H9 (cell line): ENCODE results near the gene CPXM2. TPM values are rescaled to one million over a fixed set of nuclear protein-coding genes. Genes with fewer than 3 reads are reported as not detected.

ENCODE experiments used
- DNase-seq: peaks from one replicate; pipeline ENCODE4 v3.0.0-alpha.2; 2017
- H2AFZ ChIP-seq: one replicate; pipeline ENCODE4 v1.6.1; 2013; ENCODE audit warnings: mild to moderate bottlenecking, low read length, control low read depth, moderate library complexity
- H2AK5ac ChIP-seq: 2 replicates; pipeline ENCODE4 v1.6.1; 2013; ENCODE audit warnings: low read length, control low read depth, mixed read lengths; ENCODE audit not compliant: insufficient read length
- H2BK120ac ChIP-seq: one replicate; pipeline ENCODE4 v1.6.1; 2013; ENCODE audit warnings: low read depth, mild to moderate bottlenecking, low read length, control low read depth, inconsistent platforms; ENCODE audit not compliant: poor library complexity, severe bottlenecking
- H2BK12ac ChIP-seq: 2 replicates; pipeline ENCODE4 v1.6.1; 2013; ENCODE audit warnings: low read length, control low read depth, mixed read lengths, low read depth; ENCODE audit not compliant: insufficient read length
- H2BK15ac ChIP-seq: 2 replicates; pipeline ENCODE4 v1.6.1; 2013; ENCODE audit warnings: low read depth, low read length, control low read depth
- H2BK20ac ChIP-seq: one replicate; pipeline ENCODE4 v1.6.1; 2013; ENCODE audit warnings: low read depth, mild to moderate bottlenecking, low read length, control low read depth, inconsistent platforms; ENCODE audit not compliant: poor library complexity, severe bottlenecking
- H2BK5ac ChIP-seq: 2 replicates; pipeline ENCODE4 v1.6.1; 2013; ENCODE audit warnings: low read length, control low read depth, mixed read lengths; ENCODE audit not compliant: insufficient read length
- H3K14ac ChIP-seq: 2 replicates; pipeline ENCODE4 v1.6.1; 2013; ENCODE audit warnings: low read length, control low read depth; ENCODE audit not compliant: insufficient read depth
- H3K18ac ChIP-seq: 2 replicates; pipeline ENCODE4 v1.6.1; 2013; ENCODE audit warnings: low read depth, mild to moderate bottlenecking, mixed read lengths, low read length, control low read depth; ENCODE audit not compliant: insufficient read length
- H3K23ac ChIP-seq: 2 replicates; pipeline ENCODE4 v1.6.1; 2013; ENCODE audit warnings: low read length, control low read depth, mixed read lengths, low read depth; ENCODE audit not compliant: insufficient read length
- H3K23me2 ChIP-seq: 2 replicates; pipeline ENCODE4 v1.6.1; 2013; ENCODE audit warnings: low read depth, mild to moderate bottlenecking, mixed read lengths, low read length, control low read depth; ENCODE audit not compliant: insufficient read length, poor library complexity, severe bottlenecking
- H3K27ac ChIP-seq: 2 replicates; pipeline ENCODE4 v1.5.1; 2013; ENCODE audit warnings: low read length, control low read depth, mixed read lengths, low read depth; ENCODE audit not compliant: insufficient read length
- H3K27me3 ChIP-seq: 2 replicates; pipeline ENCODE4 v1.6.1; 2013; ENCODE audit warnings: low read length, control low read depth, inconsistent platforms; ENCODE audit not compliant: insufficient read depth
- H3K4ac ChIP-seq: 2 replicates; pipeline ENCODE4 v1.6.1; 2013; ENCODE audit warnings: low read depth, mild to moderate bottlenecking, control low read depth, inconsistent platforms, low read length, moderate library complexity
- H3K4me1 ChIP-seq: 2 replicates; pipeline ENCODE4 v1.6.1; 2013; ENCODE audit warnings: low read length, control low read depth, inconsistent platforms; ENCODE audit not compliant: insufficient read depth
- H3K4me2 ChIP-seq: 2 replicates; pipeline ENCODE4 v1.6.1; 2013; ENCODE audit warnings: low read length, control low read depth, mixed read lengths; ENCODE audit not compliant: insufficient read length, insufficient read depth
- H3K56ac ChIP-seq: 2 replicates; pipeline ENCODE4 v1.6.1; 2013; ENCODE audit warnings: low read depth, mild to moderate bottlenecking, mixed read lengths, low read length, control low read depth; ENCODE audit not compliant: insufficient read length
- H3K79me1 ChIP-seq: 2 replicates; pipeline ENCODE4 v1.6.1; 2013; ENCODE audit warnings: low read depth, mild to moderate bottlenecking, moderate library complexity, low read length, control low read depth, inconsistent platforms; ENCODE audit not compliant: insufficient read depth, poor library complexity, severe bottlenecking
- H3K79me2 ChIP-seq: 2 replicates; pipeline ENCODE4 v1.6.1; 2013; ENCODE audit warnings: low read length, control low read depth, inconsistent platforms; ENCODE audit not compliant: insufficient read depth
- H3K9ac ChIP-seq: 2 replicates; pipeline ENCODE4 v1.6.1; 2013; ENCODE audit warnings: low read length, control low read depth, mixed read lengths; ENCODE audit not compliant: insufficient read length; ENCODE audit errors: extremely low read depth
- H3K9me3 ChIP-seq: one replicate; pipeline ENCODE4 v1.6.1; 2013; ENCODE audit warnings: low read depth, low read length, inconsistent platforms; ENCODE audit not compliant: control insufficient read depth
- H3T11ph ChIP-seq: one replicate; pipeline ENCODE4 v1.6.1; 2013; ENCODE audit warnings: mild to moderate bottlenecking, low read length, control low read depth, inconsistent platforms
- H4K20me1 ChIP-seq: one replicate; pipeline ENCODE4 v1.6.1; 2013; ENCODE audit not compliant: control insufficient read depth, insufficient read length, insufficient read depth
- H4K5ac ChIP-seq: 2 replicates; pipeline ENCODE4 v1.6.1; 2013; ENCODE audit warnings: low read depth, mild to moderate bottlenecking, mixed read lengths, low read length, control low read depth; ENCODE audit not compliant: insufficient read length
- H4K8ac ChIP-seq: replicated peaks from 2 replicates; pipeline ENCODE4 v1.6.1; 2013; ENCODE audit warnings: low read length, control low read depth, mixed read lengths, low read depth; ENCODE audit not compliant: insufficient read length
- H4K91ac ChIP-seq: 2 replicates; pipeline ENCODE4 v1.6.1; 2013; ENCODE audit warnings: low read depth, mild to moderate bottlenecking, moderate library complexity, mixed read lengths, low read length, control low read depth; ENCODE audit not compliant: insufficient read length
- H3K27ac Mint-ChIP-seq, 3 experiments: 2 replicates in 2 of 3; 3 replicates in 1 of 3; pipeline ENCODE4 v1.8.0; 2020 to 2021; ENCODE audit warnings: mixed read lengths in 3 of 3, mild to moderate bottlenecking in 1 of 3, moderate library complexity in 1 of 3
- H3K27me3 Mint-ChIP-seq: 2 replicates; pipeline ENCODE4 v1.8.0; 2021; ENCODE audit warnings: low read depth, mild to moderate bottlenecking, moderate library complexity, mixed read lengths
- H3K36me3 Mint-ChIP-seq, 3 experiments: 2 replicates in 2 of 3; 3 replicates in 1 of 3; pipeline ENCODE4 v1.8.0; 2020 to 2021; ENCODE audit warnings: low read depth in 3 of 3, mixed read lengths in 3 of 3; ENCODE audit not compliant: insufficient read depth in 1 of 3
- H3K4me1 Mint-ChIP-seq, 2 experiments: 2 replicates each; pipeline ENCODE4 v1.8.0; 2020; ENCODE audit warnings: mixed read lengths in 2 of 2
- H3K4me3 Mint-ChIP-seq, 2 experiments: 2 replicates in 1 of 2; 3 replicates in 1 of 2; pipeline ENCODE4 v1.8.0; 2020 to 2021; ENCODE audit warnings: mild to moderate bottlenecking in 2 of 2, mixed read lengths in 2 of 2, moderate library complexity in 1 of 2
- H3K9me3 Mint-ChIP-seq, 2 experiments: 2 replicates in 1 of 2; 3 replicates in 1 of 2; pipeline ENCODE4 v1.8.0; 2020; ENCODE audit warnings: mild to moderate bottlenecking in 2 of 2, mixed read lengths in 2 of 2, moderate library complexity in 1 of 2
- CTCF ChIP-seq: fragments of 200-600 bp; sonication (generic); conservative IDR thresholded peaks from 3 replicates; pipeline ENCODE4 v1.8.0; 2021; ENCODE audit warnings: antibody characterized with exemption, mild to moderate bottlenecking
- whole genome bisulfite sequencing: extraction: QIAGEN DNeasy Blood & Tissue Kit; methylation state at CpG from one replicate; pipeline ENCODE4 v1.1.7; 2013; ENCODE audit warnings: missing lambda C conversion rate, low lambda C conversion rate, mixed read lengths; ENCODE audit not compliant: insufficient read length; ENCODE audit errors: extremely low coverage; 5-methylcytosine and 5-hydroxymethylcytosine counted together
- total RNA-seq: library from RNA; stranded (reverse); gene quantifications from 2 replicates; pipeline ENCODE4 v1.2.1, GENCODE V29; 2021

CPXM2 gene
- total RNA-seq, 1 experiment from 2014 or later = 1.7 TPM

- Mint-ChIP-seq H3K27ac (no peak overlapping the region), H3K4me1 (peaks cover 3 to 5% of the 10 kb centered on the region in 2 experiments), H3K9me3 (peaks cover 12 to 19% of the 10 kb centered on the region in 2 experiments), H3K4me3 (no peak overlapping the region), H3K27me3 (no peaks in the 10 kb centered on the region; the same call in 1 of the 2 replicates), H3K36me3 (peaks cover 2 to 21% (median 5%) of the 10 kb centered on the region in 3 experiments; a peak in 5 of 7 replicates)
- no peak overlapping the region for H2AFZ ChIP-seq
- no CpG with 5 or more reads among the region's 5 CpGs for WGBS
- H3K14ac ChIP-seq = no peak overlapping the region
- no peak overlapping the region for H3K27ac ChIP-seq
- H4K8ac ChIP-seq = no peak overlapping the region
- DNase-seq = no peak
- H3K79me1 ChIP-seq = no peaks in the 10 kb centered on the region
- H3K23me2 ChIP-seq = no peaks in the 10 kb centered on the region
- H3T11ph ChIP-seq = no peak overlapping the region
- no peaks in the 10 kb centered on the region for H3K27me3 ChIP-seq
- H2BK120ac ChIP-seq = no peak overlapping the region
- TF ChIP-seq CTCF = no peak
- H2BK15ac ChIP-seq = no peak overlapping the region
- H2BK12ac ChIP-seq = no peak overlapping the region
- no peak overlapping the region for H3K9ac ChIP-seq
- no peak overlapping the region for H3K23ac ChIP-seq
- no peak overlapping the region for H4K5ac ChIP-seq
- no peaks in the 10 kb centered on the region for H3K79me2 ChIP-seq
- no peak overlapping the region for H3K4me2 ChIP-seq
- H3K4me1 ChIP-seq = no peaks in the 10 kb centered on the region
- no peak overlapping the region for H2BK20ac ChIP-seq
- H4K20me1 ChIP-seq = no peaks in the 10 kb centered on the region
- H3K4ac ChIP-seq = no peak overlapping the region
- H3K18ac ChIP-seq = no peak overlapping the region
- H3K9me3 ChIP-seq = no peaks in the 10 kb centered on the region
- H2BK5ac ChIP-seq = no peak overlapping the region
- no peak overlapping the region for H3K56ac ChIP-seq
- no peak overlapping the region for H4K91ac ChIP-seq
- H2AK5ac ChIP-seq = no peak overlapping the region
Observed at GRCh38 chr10:123847686-123848432, 43.7 kb downstream of the CPXM2 start.
